Kidney glomerular epithelial cell (primary cell): ENCODE results near the gene NFKBIL1.

Source experiments
- DNase-seq: peaks from one replicate; lab custom pipeline; 2025; lab: John Stamatoyannopoulos, UW

Gene NFKBIL1

GRCh38 chr6:31559958-31560696, 12.7 kb downstream of the NFKBIL1 start:
- peak; percentile 76 for DNase-seq

DNA sequence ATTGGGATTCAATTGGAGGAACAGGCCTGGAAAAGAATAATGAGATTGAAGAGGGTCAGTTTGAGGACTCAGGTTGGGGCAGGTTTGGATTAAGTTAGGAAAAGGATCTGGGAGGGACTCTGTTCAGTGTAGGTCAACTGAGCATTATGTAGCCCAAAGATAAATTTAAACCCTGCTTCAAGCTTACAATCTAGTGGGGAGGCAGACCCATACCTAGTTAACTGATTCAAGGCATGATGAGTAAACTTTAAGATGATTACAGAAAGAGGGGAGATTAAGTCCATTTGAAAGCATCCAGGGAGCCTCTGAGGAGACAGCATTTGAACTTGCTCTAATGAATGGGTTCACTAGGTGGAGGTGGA, 13.3 kb downstream of the NFKBIL1 start:
- no peak for DNase-seq

DNA sequence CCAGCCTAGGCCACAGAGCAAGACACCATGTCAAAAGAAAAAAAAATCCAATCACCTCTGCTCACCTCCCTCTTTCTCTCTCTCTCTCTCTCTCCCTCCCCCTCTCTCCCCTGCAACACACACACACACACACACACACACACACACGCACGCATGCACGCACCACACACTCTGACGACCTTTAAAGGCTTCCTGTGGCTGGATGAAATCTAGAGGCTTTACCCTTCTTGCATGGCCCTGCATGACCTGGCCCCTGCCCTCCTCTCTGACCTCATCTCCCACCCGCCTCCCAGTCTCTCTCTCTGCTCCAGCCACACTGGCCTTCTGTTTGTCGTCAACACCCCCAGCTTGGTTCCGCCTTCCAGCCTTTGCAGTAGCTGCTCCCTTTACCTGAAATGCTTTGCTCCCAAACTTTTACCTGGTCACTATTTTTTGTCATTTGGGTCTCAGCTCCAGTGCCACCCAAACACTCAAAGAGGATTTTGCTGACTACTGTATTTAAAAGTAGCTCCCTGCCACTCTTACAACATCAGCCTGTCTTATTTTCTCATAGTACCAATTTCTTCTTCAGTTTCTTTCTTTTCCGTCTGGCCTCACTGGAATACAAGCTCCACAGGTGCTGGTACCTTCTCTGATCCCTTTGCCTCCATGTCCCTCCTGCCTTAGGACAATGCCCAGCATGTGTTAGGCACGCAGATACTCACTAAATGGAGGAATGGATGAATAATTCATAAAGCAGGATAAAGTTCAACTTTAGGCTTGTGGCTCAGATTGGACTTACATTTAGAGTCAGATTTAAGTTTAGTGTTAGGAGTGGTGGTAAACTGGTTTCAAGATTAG, 20.3 kb downstream of the NFKBIL1 start:
- DNase-seq = no peak

DNA sequence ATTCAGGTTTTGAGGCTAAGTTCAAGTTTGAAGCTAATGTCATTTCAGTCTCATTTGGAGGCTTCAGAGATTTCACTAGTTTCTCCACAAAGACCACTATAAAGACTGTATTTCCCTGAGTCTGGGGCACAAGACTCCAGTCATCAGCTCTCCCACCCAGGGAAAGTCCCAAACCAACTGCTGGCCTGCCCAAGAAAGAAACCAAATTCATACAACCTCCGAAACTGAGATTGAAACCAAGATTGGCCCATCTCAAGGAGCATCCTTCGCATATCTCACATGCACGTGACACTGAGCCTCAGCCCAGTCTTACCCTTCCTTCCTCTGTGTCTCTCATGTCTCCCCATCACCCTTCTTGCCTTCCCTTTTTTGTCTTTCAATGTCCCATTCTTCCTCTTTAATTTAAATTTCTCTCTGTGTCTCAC, 21.1 kb downstream of the NFKBIL1 start:
- no peak for DNase-seq

- no peak for DNase-seq
Observed at GRCh38 chr6:31569861-31570536, 22.6 kb downstream of the NFKBIL1 start.

- no peak for DNase-seq
Observed at GRCh38 chr6:31572041-31572911, 24.9 kb downstream of the NFKBIL1 start, which contains the start of gene LTA. TSS of gene LTA (plus strand) at chr6:31572289. CDS start at chr6:31572743, 454 bp downstream.

DNA sequence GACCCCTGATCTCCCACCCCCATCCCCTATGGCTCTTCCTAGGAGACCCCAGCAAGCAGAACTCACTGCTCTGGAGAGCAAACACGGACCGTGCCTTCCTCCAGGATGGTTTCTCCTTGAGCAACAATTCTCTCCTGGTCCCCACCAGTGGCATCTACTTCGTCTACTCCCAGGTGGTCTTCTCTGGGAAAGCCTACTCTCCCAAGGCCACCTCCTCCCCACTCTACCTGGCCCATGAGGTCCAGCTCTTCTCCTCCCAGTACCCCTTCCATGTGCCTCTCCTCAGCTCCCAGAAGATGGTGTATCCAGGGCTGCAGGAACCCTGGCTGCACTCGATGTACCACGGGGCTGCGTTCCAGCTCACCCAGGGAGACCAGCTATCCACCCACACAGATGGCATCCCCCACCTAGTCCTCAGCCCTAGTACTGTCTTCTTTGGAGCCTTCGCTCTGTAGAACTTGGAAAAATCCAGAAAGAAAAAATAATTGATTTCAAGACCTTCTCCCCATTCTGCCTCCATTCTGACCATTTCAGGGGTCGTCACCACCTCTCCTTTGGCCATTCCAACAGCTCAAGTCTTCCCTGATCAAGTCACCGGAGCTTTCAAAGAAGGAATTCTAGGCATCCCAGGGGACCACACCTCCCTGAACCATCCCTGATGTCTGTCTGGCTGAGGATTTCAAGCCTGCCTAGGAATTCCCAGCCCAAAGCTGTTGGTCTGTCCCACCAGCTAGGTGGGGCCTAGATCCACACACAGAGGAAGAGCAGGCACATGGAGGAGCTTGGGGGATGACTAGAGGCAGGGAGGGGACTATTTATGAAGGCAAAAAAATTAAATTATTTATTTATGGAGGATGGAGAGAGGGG, 26.1 kb downstream of the NFKBIL1 start:
- no peak for DNase-seq

GRCh38 chr6:31574106-31575061, 27.0 kb downstream of the NFKBIL1 start:
- DNase-seq = no peak

DNA sequence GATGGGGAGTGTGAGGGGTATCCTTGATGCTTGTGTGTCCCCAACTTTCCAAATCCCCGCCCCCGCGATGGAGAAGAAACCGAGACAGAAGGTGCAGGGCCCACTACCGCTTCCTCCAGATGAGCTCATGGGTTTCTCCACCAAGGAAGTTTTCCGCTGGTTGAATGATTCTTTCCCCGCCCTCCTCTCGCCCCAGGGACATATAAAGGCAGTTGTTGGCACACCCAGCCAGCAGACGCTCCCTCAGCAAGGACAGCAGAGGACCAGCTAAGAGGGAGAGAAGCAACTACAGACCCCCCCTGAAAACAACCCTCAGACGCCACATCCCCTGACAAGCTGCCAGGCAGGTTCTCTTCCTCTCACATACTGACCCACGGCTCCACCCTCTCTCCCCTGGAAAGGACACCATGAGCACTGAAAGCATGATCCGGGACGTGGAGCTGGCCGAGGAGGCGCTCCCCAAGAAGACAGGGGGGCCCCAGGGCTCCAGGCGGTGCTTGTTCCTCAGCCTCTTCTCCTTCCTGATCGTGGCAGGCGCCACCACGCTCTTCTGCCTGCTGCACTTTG, 28.0 kb downstream of the NFKBIL1 start, which contains the start of gene TNF:
TSS of gene TNF (plus strand) at position 231 of the 567 bp plus-strand sequence. CDS start at position 408, 177 bp downstream.
- peak; percentile 10 for DNase-seq

GRCh38 chr6:31575952-31576685, 28.7 kb downstream of the NFKBIL1 start:
- DNase-seq = no peak

- no peak for DNase-seq
Observed at GRCh38 chr6:31576897-31577578, 29.6 kb downstream of the NFKBIL1 start.

- no peak for DNase-seq
Observed at GRCh38 chr6:31577579-31577966, 30.2 kb downstream of the NFKBIL1 start.

DNA sequence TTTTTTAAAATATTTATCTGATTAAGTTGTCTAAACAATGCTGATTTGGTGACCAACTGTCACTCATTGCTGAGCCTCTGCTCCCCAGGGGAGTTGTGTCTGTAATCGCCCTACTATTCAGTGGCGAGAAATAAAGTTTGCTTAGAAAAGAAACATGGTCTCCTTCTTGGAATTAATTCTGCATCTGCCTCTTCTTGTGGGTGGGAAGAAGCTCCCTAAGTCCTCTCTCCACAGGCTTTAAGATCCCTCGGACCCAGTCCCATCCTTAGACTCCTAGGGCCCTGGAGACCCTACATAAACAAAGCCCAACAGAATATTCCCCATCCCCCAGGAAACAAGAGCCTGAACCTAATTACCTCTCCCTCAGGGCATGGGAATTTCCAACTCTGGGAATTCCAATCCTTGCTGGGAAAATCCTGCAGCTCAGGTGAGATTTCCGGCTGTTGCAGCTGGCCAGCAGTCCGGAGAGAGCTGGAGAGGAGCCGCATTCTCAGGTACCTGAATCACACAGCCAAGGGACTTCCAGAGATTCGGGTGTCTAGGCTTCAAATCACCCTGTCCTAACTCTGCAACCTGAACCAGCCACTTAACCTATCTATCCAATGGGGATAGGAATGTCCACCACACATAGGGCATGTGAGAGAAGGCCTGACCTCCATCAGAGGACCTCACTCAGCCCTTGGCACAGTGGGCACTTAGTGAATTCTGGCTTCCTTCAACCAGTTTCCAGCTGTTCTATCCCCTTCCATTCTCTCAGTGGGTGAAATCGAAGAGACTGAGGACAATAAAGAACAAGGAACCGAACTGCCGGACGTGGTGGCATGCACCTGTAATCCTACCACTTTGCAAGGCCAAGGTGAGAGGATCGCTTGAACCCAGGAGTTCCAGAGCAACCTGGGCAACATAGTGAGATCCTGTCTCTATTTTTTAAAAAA, 31.0 kb downstream of the NFKBIL1 start:
- DNase-seq = peak; percentile 76

GRCh38 chr6:31579119-31579505, 31.7 kb downstream of the NFKBIL1 start:
- DNase-seq = no peak

DNA sequence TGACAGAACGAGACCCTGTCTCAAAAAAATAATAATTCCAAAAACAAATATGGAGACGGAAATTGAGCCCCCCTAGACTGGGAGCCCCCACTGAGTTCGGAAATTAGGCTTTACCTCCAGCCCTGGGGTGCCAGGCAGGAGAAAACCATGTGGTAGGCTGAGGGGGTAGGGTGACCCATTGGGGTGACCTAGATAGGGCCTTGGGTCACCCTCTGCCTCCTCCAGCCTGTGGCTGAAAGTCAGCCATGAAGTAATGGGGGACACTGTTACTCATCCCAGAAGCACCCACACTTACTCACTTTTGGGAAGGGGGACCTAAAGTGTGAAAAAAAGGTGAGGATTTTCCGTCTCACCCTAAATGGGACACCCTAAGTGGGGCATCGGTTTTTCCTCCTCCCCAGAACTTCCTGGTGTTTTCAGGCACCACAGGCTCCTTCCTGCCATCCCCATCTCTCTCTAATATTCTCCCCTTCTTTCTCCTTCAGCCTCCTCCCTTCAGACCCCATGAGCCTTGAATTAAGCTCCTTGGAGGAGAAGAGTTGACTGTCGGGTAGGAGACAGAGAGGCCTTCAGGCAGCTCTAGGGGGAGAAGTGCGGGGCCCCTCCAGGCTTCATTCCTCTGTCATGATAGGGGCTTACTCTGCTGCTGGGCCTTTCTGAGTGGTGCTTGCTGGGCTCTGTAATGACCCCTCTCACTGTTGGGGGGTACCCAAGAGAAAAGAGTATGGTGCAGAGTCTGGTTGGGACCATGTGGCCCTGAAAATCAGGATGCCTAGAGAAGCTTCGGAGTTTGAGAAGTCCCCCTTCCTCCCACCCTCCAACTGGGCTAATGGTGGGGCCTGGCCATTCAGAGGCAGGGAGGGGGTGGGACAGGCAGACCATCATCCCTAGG, 32.4 kb downstream of the NFKBIL1 start:
- no peak for DNase-seq

DNA sequence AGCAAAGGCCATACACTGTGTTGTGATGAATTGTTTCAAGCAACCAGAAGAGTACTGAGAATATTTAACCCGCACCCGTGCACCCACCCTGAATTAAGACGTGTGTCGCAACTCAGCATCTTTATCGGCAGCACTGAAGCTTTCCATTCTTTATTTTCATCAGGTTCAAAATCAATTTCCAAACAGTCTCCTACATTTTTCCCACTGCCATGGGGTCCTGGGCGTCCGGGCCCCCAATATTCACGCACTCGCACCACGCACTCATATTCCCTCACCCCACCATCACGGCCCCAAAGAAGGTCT, 33.0 kb downstream of the NFKBIL1 start:
- no peak for DNase-seq
